Activated CD4-positive, alpha-beta T cell treated with anti-CD3 and anti-CD28 coated beads for 36 hours (primary cell): ENCODE results near the gene NTRK3. TPM values are rescaled to one million over a fixed set of nuclear protein-coding genes. Genes with fewer than 3 reads are reported as not detected.

Source experiments
- ATAC-seq: fragments of 200-7000 bp; cut with Tn5 transposase; one replicate; pipeline ENCODE4 v1.10.0; 2021; ENCODE audit warnings: mild to moderate bottlenecking, moderate library complexity
- CTCF ChIA-PET: fragments of 350-600 bp; sonication (Branson Sonifier 250); formaldehyde crosslinking; loops from one replicate; lab custom pipeline; 2021; ENCODE audit warnings: antibody characterized with exemption; lab: Charles Lee
- POLR2A ChIA-PET: fragments of 350-600 bp; sonication (Branson Sonifier 250); formaldehyde crosslinking; loops from one replicate; lab custom pipeline; 2021; ENCODE audit warnings: antibody characterized with exemption, inconsistent platforms; lab: Charles Lee
- DNase-seq: peaks from one replicate; pipeline ENCODE4 v3.0.0-alpha.2; 2020
- H3K27ac Mint-ChIP-seq: one replicate; pipeline ENCODE4 v1.8.0; 2021; ENCODE audit warnings: mixed read lengths
- H3K27me3 Mint-ChIP-seq: one replicate; pipeline ENCODE4 v1.8.0; 2021; ENCODE audit warnings: mixed read lengths
- H3K36me3 Mint-ChIP-seq: one replicate; pipeline ENCODE4 v1.8.0; 2021; ENCODE audit warnings: low read depth, mixed read lengths
- H3K4me1 Mint-ChIP-seq: one replicate; pipeline ENCODE4 v1.8.0; 2021; ENCODE audit warnings: mixed read lengths
- H3K4me3 Mint-ChIP-seq: one replicate; pipeline ENCODE4 v1.8.0; 2021; ENCODE audit warnings: mild to moderate bottlenecking, moderate library complexity, mixed read lengths
- H3K9me3 Mint-ChIP-seq: one replicate; pipeline ENCODE4 v1.8.0; 2021; ENCODE audit warnings: low read depth, mixed read lengths
- intact Hi-C, 2 experiments: fragments of 100-400 bp; cut with DNase I in 1 of 2; cut with micrococcal nuclease in 1 of 2; formaldehyde crosslinking; loops; one replicate each; pipeline versions ENCODE4 v1.14.2 to v1.15.1; 2022 to 2024; cut with DNase I, micrococcal nuclease
- total RNA-seq, 2 experiments: library from RNA; stranded (reverse); gene quantifications; one replicate each; pipeline ENCODE4 v1.2.3, GENCODE V29; 2021

The NTRK3 gene
- total RNA-seq, 2 experiments from 2014 or later = 0.78 to 0.88 TPM

GRCh38 chr15:88140398-88140797, 116.1 kb downstream of the NTRK3 start:
- H3K9me3 Mint-ChIP-seq = no peaks in the 10 kb centered on the region
- H3K4me3 Mint-ChIP-seq = no peak overlapping the region
- no peak overlapping the region for H3K27ac Mint-ChIP-seq

GRCh38 chr15:88139936-88140335, 116.6 kb downstream of the NTRK3 start:
- DNase-seq = no peak
- CTCF ChIA-PET = no interaction called here

More at GRCh38 chr15:88140398-88140797, 116.1 kb downstream of the NTRK3 start:
- ATAC-seq (no peak), DNase-seq (no peak)
- intact Hi-C loops = no loop called here
- H3K4me1 Mint-ChIP-seq = no peaks in the 10 kb centered on the region
- peaks cover 5% of the 10 kb centered on the region for H3K27me3 Mint-ChIP-seq
- H3K36me3 Mint-ChIP-seq = no peaks in the 10 kb centered on the region
- CTCF ChIA-PET = interaction anchor here (1.1 kb wide), 1 partner anchor 22 kb away, joined by 6 read pairs; no protein-coding TSS in a partner anchor
- POLR2A ChIA-PET = no interaction called here

GRCh38 chr15:88133795-88134194, 122.7 kb downstream of the NTRK3 start:
- ATAC-seq (no peak), DNase-seq (no peak)
- Mint-ChIP-seq H3K27ac (no peak overlapping the region), H3K4me3 (no peak overlapping the region), H3K27me3 (peaks cover 5% of the 10 kb centered on the region), H3K9me3 (no peaks in the 10 kb centered on the region), H3K4me1 (no peaks in the 10 kb centered on the region), H3K36me3 (no peaks in the 10 kb centered on the region)
- CTCF ChIA-PET = interaction anchor here (0.6 kb wide), 1 partner anchor 109 kb away, joined by 3 read pairs; no protein-coding TSS in a partner anchor
- intact Hi-C loops = no loop called here
- POLR2A ChIA-PET = no interaction called here

More at GRCh38 chr15:88139936-88140335, 116.6 kb downstream of the NTRK3 start:
- Mint-ChIP-seq H3K4me1 (no peaks in the 10 kb centered on the region), H3K27me3 (peaks cover 5% of the 10 kb centered on the region), H3K27ac (no peak overlapping the region), H3K4me3 (no peak overlapping the region), H3K36me3 (no peaks in the 10 kb centered on the region), H3K9me3 (no peaks in the 10 kb centered on the region)
- POLR2A ChIA-PET = no interaction called here
- intact Hi-C loops = no loop called here
- ATAC-seq = no peak

- intact Hi-C loops = no loop called here
- DNase-seq = no peak
- Mint-ChIP-seq H3K4me1 (no peaks in the 10 kb centered on the region), H3K9me3 (no peaks in the 10 kb centered on the region), H3K4me3 (no peak overlapping the region), H3K27ac (no peak overlapping the region), H3K27me3 (peaks cover 3% of the 10 kb centered on the region), H3K36me3 (no peaks in the 10 kb centered on the region)
- CTCF ChIA-PET = no interaction called here
- POLR2A ChIA-PET = no interaction called here
- peak; percentile 19 for ATAC-seq
Observed at GRCh38 chr15:88132499-88132898, 124.0 kb downstream of the NTRK3 start.

- no peaks in the 10 kb centered on the region for H3K36me3 Mint-ChIP-seq
- no peak overlapping the region for H3K4me3 Mint-ChIP-seq
- peak; percentile 15 for DNase-seq
- H3K9me3 Mint-ChIP-seq = no peaks in the 10 kb centered on the region
- ChIA-PET POLR2A (no interaction called here), CTCF (no interaction called here)
- H3K27ac Mint-ChIP-seq = no peak overlapping the region
- intact Hi-C loops = no loop called here
- peak; percentile 55 for ATAC-seq
- no peaks in the 10 kb centered on the region for H3K4me1 Mint-ChIP-seq
- H3K27me3 Mint-ChIP-seq = peaks cover 3% of the 10 kb centered on the region
Observed at GRCh38 chr15:88131937-88132336, 124.6 kb downstream of the NTRK3 start.

GRCh38 chr15:88127432-88127790, 129.1 kb downstream of the NTRK3 start:
- DNase-seq = no peak
- H3K27ac Mint-ChIP-seq = no peak overlapping the region
- intact Hi-C loops = no loop called here
- no peak overlapping the region for H3K4me3 Mint-ChIP-seq
- no peak for ATAC-seq
- no peaks in the 10 kb centered on the region for H3K36me3 Mint-ChIP-seq
- H3K9me3 Mint-ChIP-seq = no peaks in the 10 kb centered on the region
- ChIA-PET CTCF (no interaction called here), POLR2A (no interaction called here)
- H3K4me1 Mint-ChIP-seq = no peaks in the 10 kb centered on the region
- H3K27me3 Mint-ChIP-seq = peaks cover 4% of the 10 kb centered on the region

- ATAC-seq (peak; percentile 74), DNase-seq (no peak)
- intact Hi-C loops = no loop called here
- H3K27me3 Mint-ChIP-seq = peaks cover 4% of the 10 kb centered on the region
- POLR2A ChIA-PET = no interaction called here
- H3K9me3 Mint-ChIP-seq = no peaks in the 10 kb centered on the region
- H3K27ac Mint-ChIP-seq = no peak overlapping the region
- H3K36me3 Mint-ChIP-seq = no peaks in the 10 kb centered on the region
- no peak overlapping the region for H3K4me3 Mint-ChIP-seq
- CTCF ChIA-PET = no interaction called here
- no peaks in the 10 kb centered on the region for H3K4me1 Mint-ChIP-seq
Observed at GRCh38 chr15:88126695-88127431, 129.7 kb downstream of the NTRK3 start.

GRCh38 chr15:88125576-88125975, 131.0 kb downstream of the NTRK3 start:
- no peaks in the 10 kb centered on the region for H3K36me3 Mint-ChIP-seq
- intact Hi-C loops = no loop called here
- DNase-seq (no peak), ATAC-seq (no peak)
- ChIA-PET POLR2A (no interaction called here), CTCF (no interaction called here)
- H3K9me3 Mint-ChIP-seq = no peaks in the 10 kb centered on the region
- no peak overlapping the region for H3K4me3 Mint-ChIP-seq
- H3K27me3 Mint-ChIP-seq = peaks cover 4% of the 10 kb centered on the region
- H3K4me1 Mint-ChIP-seq = no peaks in the 10 kb centered on the region
- H3K27ac Mint-ChIP-seq = no peak overlapping the region

- DNase-seq (no peak), ATAC-seq (no peak)
- Mint-ChIP-seq H3K9me3 (no peaks in the 10 kb centered on the region), H3K27ac (no peak overlapping the region), H3K36me3 (no peaks in the 10 kb centered on the region), H3K4me1 (no peaks in the 10 kb centered on the region), H3K4me3 (no peak overlapping the region), H3K27me3 (peaks cover 4% of the 10 kb centered on the region)
- ChIA-PET CTCF (no interaction called here), POLR2A (no interaction called here)
- intact Hi-C loops = no loop called here
Observed at GRCh38 chr15:88124199-88124598, 132.3 kb downstream of the NTRK3 start.

- ATAC-seq (no peak), DNase-seq (no peak)
- Mint-ChIP-seq H3K27ac (no peak overlapping the region), H3K9me3 (no peaks in the 10 kb centered on the region), H3K4me1 (no peaks in the 10 kb centered on the region), H3K27me3 (peaks cover 4% of the 10 kb centered on the region), H3K4me3 (no peak overlapping the region), H3K36me3 (no peaks in the 10 kb centered on the region)
- ChIA-PET CTCF (interaction anchor here (0.7 kb wide), 1 partner anchor 150 kb away, joined by 3 read pairs; no protein-coding TSS in a partner anchor), POLR2A (no interaction called here)
- intact Hi-C loops = no loop called here
Observed at GRCh38 chr15:88121968-88122530, 134.5 kb downstream of the NTRK3 start.

- CTCF ChIA-PET = no interaction called here
- Mint-ChIP-seq H3K9me3 (no peaks in the 10 kb centered on the region), H3K4me1 (no peaks in the 10 kb centered on the region), H3K27me3 (no peaks in the 10 kb centered on the region), H3K36me3 (no peaks in the 10 kb centered on the region), H3K4me3 (no peak overlapping the region), H3K27ac (no peak overlapping the region)
- no peak for DNase-seq
- intact Hi-C loops = no loop called here
- ATAC-seq = no peak
- POLR2A ChIA-PET = no interaction called here
Observed at GRCh38 chr15:88120026-88120425, 136.5 kb downstream of the NTRK3 start.

GRCh38 chr15:88118741-88119140, 137.8 kb downstream of the NTRK3 start:
- H3K36me3 Mint-ChIP-seq = no peaks in the 10 kb centered on the region
- no peak overlapping the region for H3K4me3 Mint-ChIP-seq
- H3K9me3 Mint-ChIP-seq = no peaks in the 10 kb centered on the region
- H3K4me1 Mint-ChIP-seq = no peaks in the 10 kb centered on the region
- H3K27me3 Mint-ChIP-seq = no peaks in the 10 kb centered on the region
- intact Hi-C loops = no loop called here
- ATAC-seq (no peak), DNase-seq (no peak)
- no peak overlapping the region for H3K27ac Mint-ChIP-seq
- ChIA-PET CTCF (interaction anchor here (1.3 kb wide), 1 partner anchor 22 kb away, joined by 6 read pairs; no protein-coding TSS in a partner anchor), POLR2A (interaction anchor here (0.6 kb wide), 1 partner anchor 997 kb away, joined by 7 read pairs; no protein-coding TSS in a partner anchor)
